Fibroblast of peridontal ligament (primary cell): ENCODE data around the gene CAMKV.
"Not testable (repeated sequence)": the region's sequence is repeated elsewhere in the genome, so short reads cannot be mapped to it uniquely, and the experiment has no call there.

Experiments used
- DNase-seq: peaks from one replicate; pipeline ENCODE4 v3.0.0-alpha.2; 2010; ENCODE audit errors: extremely low read depth

CAMKV gene

DNA sequence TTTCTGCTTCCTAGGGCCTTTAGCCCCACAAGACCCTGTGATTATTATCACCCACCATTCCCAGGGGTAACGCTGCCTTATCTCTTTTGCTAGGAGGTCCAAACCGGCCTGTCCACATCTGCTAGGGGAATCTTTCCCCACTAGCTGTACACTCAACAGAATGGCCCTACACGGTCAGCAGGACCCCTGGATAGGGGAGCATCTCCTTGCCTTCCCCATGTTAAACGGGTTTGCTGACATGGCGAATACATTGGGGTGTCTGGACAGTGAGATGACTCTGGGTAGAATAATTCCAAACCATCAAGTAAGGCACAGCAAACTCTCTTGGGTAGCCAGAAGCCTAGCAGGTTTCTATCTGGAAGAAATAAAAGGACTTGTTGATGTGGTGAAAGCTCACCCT lies 14.0 kb downstream of the CAMKV start:
- DNase-seq, result no peak

DNA sequence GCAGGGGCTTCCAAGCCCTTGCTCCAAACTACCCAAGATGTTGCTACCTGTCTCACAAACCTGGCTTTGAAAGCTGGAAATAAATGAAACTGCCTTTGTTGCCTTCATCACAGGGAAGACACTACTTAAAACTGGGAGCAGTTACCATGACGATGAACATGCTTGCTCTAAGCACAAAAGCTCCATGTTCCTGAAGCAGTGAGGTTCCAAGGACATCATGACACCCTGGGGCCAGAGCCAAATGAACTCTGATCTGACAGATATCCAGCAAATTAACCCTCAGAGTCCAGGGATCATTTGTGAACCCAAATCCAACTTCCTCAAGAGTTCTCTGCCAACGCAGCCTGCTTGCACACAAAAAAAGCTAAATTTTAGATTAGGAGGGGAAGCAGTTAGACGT lies 24.0 kb downstream of the CAMKV start:
- DNase-seq, result no peak

GRCh38 chr3:49844464-49845183 lies 25.1 kb downstream of the CAMKV start:
- no peak for DNase-seq

DNA sequence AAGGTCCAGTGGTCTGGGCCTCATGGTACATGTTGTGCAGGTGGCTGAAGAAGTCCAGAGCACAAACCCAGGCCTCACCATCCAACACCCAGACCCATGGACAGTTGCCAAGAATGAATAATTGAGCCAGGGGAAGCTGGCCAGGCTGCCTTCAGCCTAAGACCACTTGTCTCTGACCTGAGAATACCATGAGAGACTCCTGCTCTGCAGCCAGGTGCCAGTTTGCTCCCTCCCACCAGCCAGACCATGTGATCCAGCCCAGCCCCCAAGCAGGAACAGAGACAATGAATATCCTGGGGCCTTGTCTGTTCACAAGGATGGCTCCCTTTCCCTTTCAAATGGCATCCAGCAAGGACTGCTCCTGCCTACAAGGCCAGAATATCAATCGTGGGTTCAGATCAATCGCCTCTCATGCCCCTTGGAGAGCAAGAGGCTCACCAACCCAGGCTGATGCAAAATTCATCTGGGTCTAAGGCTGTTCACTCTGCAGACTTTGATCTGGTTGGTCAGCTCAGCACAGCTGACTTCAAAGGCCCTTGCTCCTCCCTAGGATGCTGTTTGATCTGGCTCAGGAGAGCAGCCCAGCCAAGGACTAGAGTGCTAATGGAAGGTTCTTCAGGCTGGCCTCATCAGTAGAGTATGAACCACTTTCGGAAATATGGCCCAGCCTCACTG lies 26.7 kb downstream of the CAMKV start:
- no peak for DNase-seq

DNA sequence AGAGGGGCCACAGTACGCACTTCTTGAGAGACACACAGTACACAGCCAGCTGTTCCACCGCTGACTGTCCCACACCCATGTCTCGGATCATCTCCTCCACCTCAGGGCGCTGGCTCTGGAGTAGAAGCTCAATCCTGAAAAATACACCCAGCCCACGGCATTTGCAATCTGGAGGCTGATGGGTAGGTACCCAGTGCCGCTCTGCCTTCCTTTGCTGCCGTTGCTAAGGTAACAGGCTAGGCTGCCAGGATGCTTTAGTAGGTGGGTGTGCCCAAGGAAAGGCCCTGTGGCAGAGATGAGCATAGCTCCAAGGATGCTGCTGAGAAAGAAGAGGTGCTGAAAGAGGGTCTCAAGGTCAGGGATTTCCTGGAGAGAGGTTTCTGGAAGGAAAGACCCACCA lies 27.9 kb downstream of the CAMKV start:
- no peak for DNase-seq

DNA sequence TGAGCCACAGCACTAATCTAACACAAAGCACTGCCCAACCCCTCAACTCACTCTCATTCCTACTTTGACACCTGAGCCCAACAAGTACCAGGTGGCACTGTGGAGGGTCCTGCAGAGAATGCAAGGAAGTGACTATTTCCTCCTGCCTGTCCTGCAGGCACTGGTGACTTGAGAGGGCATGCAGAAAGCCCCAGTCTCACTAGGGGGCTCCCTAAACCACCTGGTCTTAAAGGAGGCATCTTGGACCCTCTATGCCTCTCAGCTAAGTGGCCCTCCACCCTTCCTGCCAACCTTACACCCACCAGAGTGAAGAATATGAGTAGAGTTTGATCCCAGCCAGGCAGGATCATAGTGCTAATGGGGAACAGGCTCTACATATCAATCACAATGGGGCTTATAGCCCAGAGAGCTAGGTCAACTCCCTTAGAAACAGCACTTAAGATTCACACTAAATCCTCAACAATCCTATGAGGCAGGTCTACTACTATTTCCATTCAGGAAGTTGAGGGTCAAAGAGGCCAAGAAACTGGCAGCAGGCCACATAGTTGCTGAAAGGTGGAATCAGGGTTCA lies 28.5 kb downstream of the CAMKV start:
- DNase-seq, result peak; percentile 8

DNA sequence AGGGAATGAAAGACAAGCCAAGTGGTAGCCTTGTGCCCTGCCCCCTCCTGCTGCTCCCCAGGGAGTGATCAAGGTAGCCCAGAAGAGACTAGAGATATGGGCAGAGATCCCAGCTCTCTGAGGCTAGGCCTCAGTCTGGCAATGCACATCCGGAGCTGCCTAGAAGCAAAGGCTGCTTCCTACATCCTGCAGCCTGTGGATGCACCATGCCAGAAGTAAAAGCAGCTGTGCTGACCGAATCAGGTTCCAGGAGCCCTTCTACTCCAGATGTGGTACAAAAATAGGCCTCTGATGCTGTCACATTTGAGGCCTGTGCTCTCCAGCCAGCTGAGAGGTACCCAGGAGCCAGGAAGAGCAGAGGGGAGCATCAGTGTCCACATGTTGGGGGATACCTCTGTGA lies 29.3 kb downstream of the CAMKV start:
- peak; percentile 22 for DNase-seq

DNA sequence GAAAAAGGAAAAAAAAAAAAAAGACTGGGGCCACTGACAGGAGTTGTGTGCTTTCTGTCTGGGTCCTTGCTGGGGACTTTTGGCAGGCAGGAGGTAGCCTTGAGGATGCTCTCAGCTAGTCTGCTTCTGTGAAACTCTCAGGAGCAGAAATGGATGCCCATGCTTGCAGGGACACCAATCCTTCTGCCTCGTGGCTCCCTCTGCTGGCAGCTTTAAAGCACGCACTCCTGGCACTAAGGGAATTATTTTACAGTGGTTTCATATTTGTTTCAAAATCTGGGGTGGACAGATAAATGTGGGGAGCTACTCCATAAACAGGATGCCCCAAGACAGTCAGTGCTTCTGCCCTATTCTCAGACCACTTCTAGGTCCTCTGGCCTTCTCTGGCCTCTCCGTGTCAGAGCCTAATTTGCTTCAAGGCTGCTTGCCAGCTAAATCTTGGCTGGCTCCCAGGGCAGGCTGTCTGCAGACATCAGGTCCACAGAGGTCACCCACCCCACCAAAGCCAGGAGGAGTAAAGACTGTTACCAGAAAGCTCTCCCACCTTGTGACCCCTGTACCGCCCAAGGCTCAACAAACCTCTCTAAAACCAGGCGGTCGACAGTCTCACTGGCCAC lies 30.4 kb downstream of the CAMKV start:
- DNase-seq, result peak; percentile 86

DNA sequence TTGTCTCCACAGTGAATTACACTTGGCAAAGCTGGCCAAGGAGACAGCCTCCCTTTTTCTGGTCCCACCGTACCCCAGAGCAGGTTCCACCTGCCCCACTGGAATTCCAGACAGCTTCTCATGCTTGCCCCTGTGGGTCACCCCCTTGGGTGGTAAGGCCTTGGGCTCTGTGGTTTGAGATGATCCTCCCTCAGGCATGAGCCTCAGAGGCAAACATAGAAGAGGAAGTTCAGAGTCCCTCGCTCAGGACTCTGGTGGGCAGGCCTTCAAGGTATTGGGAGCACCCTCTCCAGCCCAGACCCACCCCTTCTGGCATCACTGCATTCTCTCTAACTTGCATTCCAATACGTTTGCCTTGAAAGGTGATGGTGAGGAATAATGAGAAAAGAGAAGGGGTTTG lies 38.4 kb downstream of the CAMKV start:
- no peak for DNase-seq

GRCh38 chr3:49826016-49826415 lies 43.7 kb downstream of the CAMKV start:
- no peak for DNase-seq

DNA sequence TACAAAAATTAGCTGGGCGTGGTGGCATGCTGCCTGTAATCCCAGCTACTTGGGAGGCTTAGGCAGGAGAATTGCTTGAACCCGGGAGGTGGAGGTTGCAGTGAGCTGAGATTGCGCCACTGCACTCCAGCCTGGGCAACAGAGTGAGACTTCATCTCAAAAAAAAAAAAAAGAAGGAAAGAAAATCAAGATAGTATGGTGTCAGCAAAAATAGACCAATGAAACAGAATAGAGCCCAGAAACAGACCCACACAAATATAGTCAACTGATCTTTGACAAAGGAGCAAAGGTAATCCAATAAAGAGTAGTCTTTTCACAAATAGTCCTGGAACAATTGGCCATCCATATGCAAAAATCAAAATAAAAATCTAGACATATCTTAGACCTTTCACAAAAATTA lies 46.6 kb downstream of the CAMKV start:
- not testable (repeated sequence) for DNase-seq

- DNase-seq, result peak; percentile 61
Observed at GRCh38 chr3:49813497-49814174, 56.1 kb downstream of the CAMKV start, which contains the start of gene UBA7. TSS of gene UBA7 (minus strand) at chr3:49813953. CDS start at chr3:49813787, 166 bp downstream.

GRCh38 chr3:49812916-49813496 lies 56.7 kb downstream of the CAMKV start:
- DNase-seq, result no peak
